GM12878 (cell line): ENCODE measurements around the gene DNASE2. TPM values are rescaled to one million over a fixed set of nuclear protein-coding genes. Genes with fewer than 3 reads are reported as not detected.
A peak's percentile ranks its signal among the peaks of the same experiment; 100 is the strongest.

Source experiments
- CBX3 ChIP-seq: fragments of 200-600 bp; sonication (generic); IDR thresholded peaks from 2 replicates; pipeline ENCODE4 v1.6.1; 2016; ENCODE audit warnings: low read depth, borderline replicate concordance
- CEBPB ChIP-seq, 2 experiments: fragments of 150-350 bp in 1 of 2; IDR thresholded peaks; 2 replicates each; pipeline ENCODE4 v1.6.1; 2012 to 2014; ENCODE audit warnings: low read depth in 2 of 2, low read length in 2 of 2, borderline replicate concordance in 1 of 2, inconsistent platforms in 1 of 2
- CHD1 ChIP-seq: IDR thresholded peaks from 2 replicates; pipeline ENCODE4 v1.6.1; 2012; ENCODE audit warnings: low read depth, low read length, improper control_type of control experiment
- CHD2 ChIP-seq: IDR thresholded peaks from 2 replicates; pipeline ENCODE4 v1.6.1; 2011; ENCODE audit warnings: low read depth, low read length, improper control_type of control experiment, borderline replicate concordance
- E2F8 ChIP-seq: fragments of 450-650 bp; IDR thresholded peaks from 2 replicates; pipeline ENCODE4 v1.6.1; 2018; ENCODE audit warnings: mild to moderate bottlenecking, low read depth, moderate library complexity; ENCODE audit not compliant: partially characterized antibody
- ETV6 ChIP-seq, 2 experiments: fragments of 450-650 bp in 1 of 2; IDR thresholded peaks in 1 of 2; conservative IDR thresholded peaks in 1 of 2; 2 replicates each; pipeline ENCODE4 v1.6.1; 2014; ENCODE audit warnings: antibody characterized with exemption in 1 of 2, borderline replicate concordance in 1 of 2, low read depth in 1 of 2, mild to moderate bottlenecking in 1 of 2, moderate library complexity in 1 of 2
- EZH2 ChIP-seq: IDR thresholded peaks from 2 replicates; pipeline ENCODE4 v1.6.1; 2012; ENCODE audit warnings: low read depth, mild to moderate bottlenecking, control low read depth, inconsistent platforms, low read length, borderline replicate concordance; ENCODE audit not compliant: control insufficient read depth
- GABPA ChIP-seq: IDR thresholded peaks from 2 replicates; pipeline ENCODE4 v1.6.1; 2014; ENCODE audit warnings: antibody characterized with exemption, low read depth, mild to moderate bottlenecking, inconsistent platforms
- GATAD2B ChIP-seq: fragments of 450-650 bp; conservative IDR thresholded peaks from 2 replicates; pipeline ENCODE4 v1.6.1; 2017; ENCODE audit warnings: low read depth, mild to moderate bottlenecking, moderate library complexity
- MXI1 ChIP-seq: fragments of 150-350 bp; IDR thresholded peaks from 2 replicates; pipeline ENCODE4 v1.6.1; 2011; ENCODE audit warnings: low read depth, mild to moderate bottlenecking, inconsistent platforms, low read length, improper control_type of control experiment
- MYC ChIP-seq: IDR thresholded peaks from 2 replicates; pipeline ENCODE4 v1.6.1; 2011; ENCODE audit warnings: mild to moderate bottlenecking, low read length, moderate library complexity, inconsistent platforms; ENCODE audit not compliant: insufficient read depth, insufficient replicate concordance, insufficient read length, severe bottlenecking
- PML ChIP-seq: IDR thresholded peaks from 2 replicates; pipeline ENCODE4 v1.6.1; 2012; ENCODE audit warnings: low read length, inconsistent platforms
- POU2F2 ChIP-seq: IDR thresholded peaks from 3 replicates; pipeline ENCODE4 v1.6.1; 2011; ENCODE audit warnings: low read depth, mild to moderate bottlenecking, low read length, borderline replicate concordance
- RAD21 ChIP-seq: IDR thresholded peaks from 2 replicates; pipeline ENCODE4 v1.6.1; 2011; ENCODE audit warnings: mild to moderate bottlenecking, low read depth, low read length, moderate library complexity; ENCODE audit not compliant: insufficient read depth
- RCOR1 ChIP-seq: conservative IDR thresholded peaks from 2 replicates; pipeline ENCODE4 v1.6.1; 2012; ENCODE audit warnings: low read depth, low read length, improper control_type of control experiment
- SKIL ChIP-seq: fragments of 450-650 bp; IDR thresholded peaks from 2 replicates; pipeline ENCODE4 v1.6.1; 2017; ENCODE audit warnings: mild to moderate bottlenecking, low read depth, inconsistent platforms; ENCODE audit not compliant: poor library complexity, severe bottlenecking
- SMC3 ChIP-seq: IDR thresholded peaks from 2 replicates; pipeline ENCODE4 v1.6.1; 2011; ENCODE audit warnings: low read length, improper control_type of control experiment, borderline replicate concordance
- SPI1 ChIP-seq: IDR thresholded peaks from 2 replicates; pipeline ENCODE4 v1.6.1; 2011; ENCODE audit warnings: low read depth, mild to moderate bottlenecking, low read length, moderate library complexity, borderline replicate concordance; ENCODE audit not compliant: insufficient read depth
- SUZ12 ChIP-seq: fragments of 200-600 bp; sonication (generic); IDR thresholded peaks from one replicate; pipeline ENCODE4 v1.6.1; 2018; ENCODE audit warnings: antibody characterized with exemption, mild to moderate bottlenecking; ENCODE audit not compliant: unreplicated experiment
- TAF1 ChIP-seq: IDR thresholded peaks from 2 replicates; pipeline ENCODE4 v1.6.1; 2011; ENCODE audit warnings: mild to moderate bottlenecking, low read depth, low read length, borderline replicate concordance
- TCF7 ChIP-seq: IDR thresholded peaks from 2 replicates; pipeline ENCODE4 v1.6.1; 2014; ENCODE audit warnings: antibody characterized with exemption, borderline replicate concordance
- USF2 ChIP-seq: IDR thresholded peaks from 2 replicates; pipeline ENCODE4 v1.6.1; 2011; ENCODE audit warnings: low read depth, low read length, improper control_type of control experiment, borderline replicate concordance
- YY1 ChIP-seq: IDR thresholded peaks from 2 replicates; pipeline ENCODE4 v1.6.1; 2011; ENCODE audit warnings: low read depth, mild to moderate bottlenecking, low read length
- polyA plus RNA-seq, 11 experiments: library from polyadenylated mRNA; depleted of rRNA in 4 of 11; unstranded in 6 of 11; stranded (reverse) in 5 of 11; fragments of >200 nt; fragmentation: Nextera tagmentation in 4 of 11; fragmentation: Illumina TruSeq in 1 of 11; extraction: Ambion mirVana in 4 of 11; extraction: Trizol in 1 of 11; gene quantifications; 1 replicate in 1 of 11; 2 replicates in 10 of 11; pipeline versions ENCODE4 v1.2.1 to v1.2.3, GENCODE V29; 2011 to 2016; ENCODE audit warnings: inconsistent platforms in 2 of 11, missing spikeins in 2 of 11, low read depth in 1 of 11
- total RNA-seq, 4 experiments: library from RNA; depleted of rRNA in 3 of 4; stranded (reverse); fragments of >200 nt in 3 of 4; fragmentation: Illumina TruSeq in 1 of 4; extraction: Trizol in 1 of 4; gene quantifications; 2 replicates each; pipeline versions ENCODE4 v1.2.1 to v1.2.3, GENCODE V29; 2013 to 2021

DNASE2 gene
- total and polyA plus RNA-seq, 10 of the 15 experiments (the other 5 are each of a cell fraction or from before 2014, with no cell fraction given) = 4.9 to 32.1 (median 22.0) TPM

- TF ChIP-seq SKIL = no peak
- no peak for TF ChIP-seq CBX3
- TF ChIP-seq EZH2 = no peak
- TF ChIP-seq GATAD2B = peak; percentile 36; the same call in 1 of the 2 replicates
- TF ChIP-seq MXI1 = peak; percentile 32; the same call in 1 of the 2 replicates
- TF ChIP-seq E2F8 = no peak
- peak; percentile 78 for TF ChIP-seq YY1
- TF ChIP-seq POU2F2 = no peak
- no peak for TF ChIP-seq ETV6 (conservative IDR thresholded peaks at IDR 0.05 in 1 of 2, IDR thresholded peaks at IDR 0.05 in 1 of 2; ENCODE audit: borderline replicate concordance in 1 of 2, low read depth in 1 of 2)
- no peak for TF ChIP-seq CHD1
- no peak for TF ChIP-seq TAF1
- no peak for TF ChIP-seq GABPA
- TF ChIP-seq SUZ12 = no peak
- peak; percentile 4 for TF ChIP-seq USF2
- no peak for TF ChIP-seq PML
- no peak for TF ChIP-seq MYC
- peak; percentile 91 for TF ChIP-seq SMC3
- peak; percentile 88 for TF ChIP-seq RAD21
- no peak for TF ChIP-seq SPI1
- TF ChIP-seq TCF7 = no peak
- no peak for TF ChIP-seq RCOR1
- 0 out of 2 replicates have a peak, but pooled peaks have one; percentile 36 for TF ChIP-seq CHD2
- no peak for TF ChIP-seq CEBPB (IDR thresholded peaks at IDR 0.05; ENCODE audit: borderline replicate concordance in 1 of 2, low read depth in 2 of 2, low read length in 2 of 2)
These were observed 33.8 kb downstream of the DNASE2 start (continued) for GRCh38 chr19:12847159-12848139.
